IMR-90 (cell line): Measurements from ENCODE around the gene VASN. TPM values are rescaled to one million over a fixed set of nuclear protein-coding genes. Genes with fewer than 3 reads are reported as not detected.

Source experiments
- ATAC-seq: fragments of 200-7000 bp; cut with Tn5 transposase; 2 replicates; pipeline ENCODE4 v1.9.1; 2020; ENCODE audit warnings: low read depth, mild to moderate bottlenecking, moderate library complexity
- BruUV-seq: library from RNA; stranded (reverse); fragments of 400-500 nt; replicated peaks from 2 replicates; lab custom pipeline; 2021; lab: Mats Ljungman, UMichigan
- CTCF ChIA-PET: fragments of 300-600 bp; formaldehyde crosslinking; extraction: SDS; loops from one replicate; lab custom pipeline; 2021; ENCODE audit warnings: antibody characterized with exemption; lab: Yijun Ruan, JAX
- POLR2A ChIA-PET: fragments of 300-600 bp; sonication (Branson Sonifier 250); formaldehyde crosslinking; loops from one replicate; lab custom pipeline; 2022; ENCODE audit warnings: antibody characterized with exemption; ENCODE audit not compliant: unreplicated experiment; lab: Charles Lee
- DNase-seq: peaks from one replicate; pipeline ENCODE4 v3.0.0; 2013
- H2AFZ ChIP-seq: replicated peaks from 2 replicates; pipeline ENCODE3; 2013; ENCODE audit warnings: low read length, mild to moderate bottlenecking; ENCODE audit not compliant: poor library complexity
- H2AK5ac ChIP-seq: 2 replicates; pipeline ENCODE4 v1.6.1; 2013; ENCODE audit warnings: low read depth, low read length, inconsistent platforms
- H2AK9ac ChIP-seq: replicated peaks from 2 replicates; pipeline ENCODE3; 2013; ENCODE audit warnings: mild to moderate bottlenecking, low read depth, low read length, moderate library complexity; ENCODE audit not compliant: poor library complexity
- H2BK120ac ChIP-seq: 2 replicates; pipeline ENCODE4 v1.6.1; 2013; ENCODE audit warnings: low read depth, low read length, inconsistent platforms
- H2BK15ac ChIP-seq: 3 replicates; pipeline ENCODE4 v1.6.1; 2013; ENCODE audit warnings: low read depth, low read length, inconsistent platforms
- H2BK20ac ChIP-seq: 2 replicates; pipeline ENCODE4 v1.6.1; 2013; ENCODE audit warnings: low read depth, mild to moderate bottlenecking, inconsistent platforms, low read length, moderate library complexity
- H2BK5ac ChIP-seq: 2 replicates; pipeline ENCODE4 v1.6.1; 2013; ENCODE audit warnings: mild to moderate bottlenecking, low read depth, low read length, inconsistent platforms; ENCODE audit not compliant: poor library complexity, severe bottlenecking
- H3K14ac ChIP-seq: replicated peaks from 2 replicates; pipeline ENCODE4 v1.6.1; 2013; ENCODE audit warnings: low read depth, low read length, inconsistent platforms
- H3K18ac ChIP-seq: 2 replicates; pipeline ENCODE4 v1.6.1; 2013; ENCODE audit warnings: low read depth, low read length, control low read depth
- H3K23ac ChIP-seq: 2 replicates; pipeline ENCODE4 v1.6.1; 2013; ENCODE audit warnings: low read depth, low read length, inconsistent platforms
- H3K27ac ChIP-seq: 2 replicates; pipeline ENCODE4 v1.5.1; 2013; ENCODE audit warnings: mild to moderate bottlenecking, control low read depth, low read length; ENCODE audit not compliant: insufficient read depth
- H3K27me3 ChIP-seq: 2 replicates; pipeline ENCODE4 v1.6.1; 2013; ENCODE audit warnings: low read length; ENCODE audit not compliant: control insufficient read depth, insufficient read depth
- H3K36me3 ChIP-seq: 2 replicates; pipeline ENCODE4 v1.6.1; 2013; ENCODE audit warnings: low read length, mixed read lengths; ENCODE audit not compliant: control insufficient read depth, insufficient read depth
- H3K4ac ChIP-seq: 2 replicates; pipeline ENCODE4 v1.6.1; 2013; ENCODE audit warnings: low read depth, low read length, inconsistent platforms
- H3K4me1 ChIP-seq: 2 replicates; pipeline ENCODE4 v1.6.1; 2013; ENCODE audit warnings: low read length, mixed read lengths; ENCODE audit not compliant: control insufficient read depth, insufficient read depth
- H3K4me2 ChIP-seq: 2 replicates; pipeline ENCODE4 v1.6.1; 2013; ENCODE audit warnings: low read depth, mild to moderate bottlenecking, control low read depth, low read length, moderate library complexity
- H3K4me3 ChIP-seq: 2 replicates; pipeline ENCODE4 v1.5.1; 2013; ENCODE audit warnings: low read depth, mild to moderate bottlenecking, control low read depth, low read length, moderate library complexity; ENCODE audit not compliant: insufficient read depth
- H3K56ac ChIP-seq: 2 replicates; pipeline ENCODE4 v1.6.1; 2013; ENCODE audit warnings: low read length, inconsistent platforms; ENCODE audit not compliant: insufficient read depth; ENCODE audit errors: extremely low read depth
- H3K79me1 ChIP-seq, 2 experiments: 2 replicates each; pipeline ENCODE4 v1.6.1; 2013; ENCODE audit warnings: low read length in 2 of 2, inconsistent platforms in 1 of 2, low read depth in 1 of 2
- H3K9ac ChIP-seq: 2 replicates; pipeline ENCODE4 v1.6.1; 2013; ENCODE audit warnings: low read depth, low read length, control low read depth
- H3K9me1 ChIP-seq: 2 replicates; pipeline ENCODE4 v1.6.1; 2013; ENCODE audit warnings: low read length, inconsistent platforms; ENCODE audit not compliant: insufficient read depth
- H3K9me3 ChIP-seq: 2 replicates; pipeline ENCODE4 v1.6.1; 2013; ENCODE audit warnings: low read length; ENCODE audit not compliant: control insufficient read depth, insufficient read depth
- H4K20me1 ChIP-seq: 2 replicates; pipeline ENCODE4 v1.6.1; 2013; ENCODE audit warnings: low read length, inconsistent platforms; ENCODE audit not compliant: insufficient read depth
- H4K5ac ChIP-seq: 2 replicates; pipeline ENCODE4 v1.6.1; 2013; ENCODE audit warnings: mild to moderate bottlenecking, low read depth, low read length, control low read depth
- H4K8ac ChIP-seq, 2 experiments: 2 replicates each; pipeline ENCODE4 v1.6.1; 2013; ENCODE audit warnings: low read depth in 2 of 2, low read length in 2 of 2, control low read depth in 1 of 2, inconsistent platforms in 1 of 2
- H4K91ac ChIP-seq: 2 replicates; pipeline ENCODE4 v1.6.1; 2013; ENCODE audit warnings: low read depth, low read length, inconsistent platforms; ENCODE audit not compliant: insufficient read depth
- BHLHE40 ChIP-seq: fragments of 150-350 bp; IDR thresholded peaks from 2 replicates; pipeline ENCODE4 v1.6.1; 2016; ENCODE audit warnings: mild to moderate bottlenecking, low read depth, low read length
- CEBPB ChIP-seq: IDR thresholded peaks from 2 replicates; pipeline ENCODE4 v1.6.1; 2012; ENCODE audit warnings: low read depth, low read length, improper control_type of control experiment
- CHD1 ChIP-seq: IDR thresholded peaks from 2 replicates; pipeline ENCODE4 v1.6.1; 2012; ENCODE audit warnings: low read depth, low read length, improper control_type of control experiment
- CTCF ChIP-seq: conservative IDR thresholded peaks from 2 replicates; pipeline ENCODE4 v1.5.1; 2012; ENCODE audit warnings: mild to moderate bottlenecking, low read depth, low read length, improper control_type of control experiment
- ELK1 ChIP-seq: fragments of 150-350 bp; IDR thresholded peaks from 2 replicates; pipeline ENCODE4 v1.6.1; 2016; ENCODE audit warnings: low read depth, mild to moderate bottlenecking, low read length, moderate library complexity, borderline replicate concordance
- FOS ChIP-seq: fragments of 150-350 bp; IDR thresholded peaks from 2 replicates; pipeline ENCODE4 v1.6.1; 2016; ENCODE audit warnings: low read depth, low read length
- MAFK ChIP-seq: IDR thresholded peaks from 2 replicates; pipeline ENCODE4 v1.6.1; 2012; ENCODE audit warnings: low read depth, low read length, improper control_type of control experiment
- MAZ ChIP-seq: IDR thresholded peaks from 2 replicates; pipeline ENCODE4 v1.6.1; 2012; ENCODE audit warnings: low read depth, mild to moderate bottlenecking, low read length, improper control_type of control experiment, moderate library complexity, borderline replicate concordance
- MXI1 ChIP-seq: IDR thresholded peaks from 2 replicates; pipeline ENCODE4 v1.6.1; 2012; ENCODE audit warnings: low read depth, mild to moderate bottlenecking, low read length, moderate library complexity, borderline replicate concordance
- NFE2L2 ChIP-seq: fragments of 150-350 bp; IDR thresholded peaks from 2 replicates; pipeline ENCODE4 v1.6.1; 2016; ENCODE audit warnings: low read depth, mild to moderate bottlenecking, low read length
- POLR2A ChIP-seq: IDR thresholded peaks from 2 replicates; pipeline ENCODE4 v1.6.1; 2012; ENCODE audit warnings: mild to moderate bottlenecking, low read depth, low read length
- RAD21 ChIP-seq: IDR thresholded peaks from 2 replicates; pipeline ENCODE4 v1.6.1; 2012; ENCODE audit warnings: low read length, improper control_type of control experiment
- RCOR1 ChIP-seq: IDR thresholded peaks from 2 replicates; pipeline ENCODE4 v1.6.1; 2012; ENCODE audit warnings: mild to moderate bottlenecking, low read length, improper control_type of control experiment; ENCODE audit not compliant: insufficient replicate concordance
- RFX5 ChIP-seq: IDR thresholded peaks from 2 replicates; pipeline ENCODE4 v1.8.0; 2012; ENCODE audit warnings: low read depth, mild to moderate bottlenecking, low read length, moderate library complexity
- SMC3 ChIP-seq: fragments of 150-350 bp; IDR thresholded peaks from 2 replicates; pipeline ENCODE4 v1.6.1; 2016; ENCODE audit warnings: low read depth, mild to moderate bottlenecking, antibody characterized with exemption, low read length, moderate library complexity
- USF2 ChIP-seq: fragments of 150-350 bp; IDR thresholded peaks from 2 replicates; pipeline ENCODE4 v1.6.1; 2017; ENCODE audit warnings: mild to moderate bottlenecking, antibody characterized with exemption, low read length, low read depth
- WGBS, 2 experiments: methylation state at CpG; one replicate each; pipeline versions ENCODE4 v1.1.5 to v1.1.7; 2013; ENCODE audit warnings: missing lambda C conversion rate in 2 of 2; ENCODE audit not compliant: insufficient read length in 1 of 2; ENCODE audit errors: extremely low coverage in 2 of 2; 5-methylcytosine and 5-hydroxymethylcytosine counted together
- dilution Hi-C: fragments of 300-500 bp; cut with HindIII; formaldehyde crosslinking; loops from one replicate; pipeline ENCODE4 v1.14.3; 2018; ENCODE audit warnings: low sequenced_read_pairs; ENCODE audit not compliant: unreplicated experiment
- in situ Hi-C: fragments of 300-500 bp; cut with MboI; formaldehyde crosslinking; loops from 3 replicates; pipeline ENCODE4 v1.14.3; 2019; ENCODE audit warnings: low sequenced_read_pairs, inconsistent platforms, mixed read lengths
- intact Hi-C: fragments of 100-400 bp; cut with micrococcal nuclease; formaldehyde crosslinking; loops from 2 replicates; pipeline ENCODE4 v1.10.0; 2022
- polyA plus RNA-seq, 3 experiments: library from polyadenylated mRNA; depleted of rRNA; stranded (reverse); fragments of >200 nt; gene quantifications; 2 replicates each; pipeline ENCODE4 v1.2.3, GENCODE V29; 2012; ENCODE audit warnings: low replicate concordance in 1 of 3
- total RNA-seq: library from RNA; depleted of rRNA; stranded (reverse); fragments of >200 nt; gene quantifications from 2 replicates; pipeline ENCODE4 v1.2.3, GENCODE V29; 2012

The VASN gene
- total and polyA plus RNA-seq, 2 of the 4 experiments (the other 2 are of a cell fraction): 9.3 to 87.2 TPM

GRCh38 chr16:4370151-4370550 is 1.5 kb upstream of the VASN start:
- dilution Hi-C loops: no loop called here
- peak overlapping the region; percentile 42; the same call in 1 of the 2 replicates for H3K56ac ChIP-seq
- ATAC-seq (no peak), DNase-seq (no peak)
- H3K18ac ChIP-seq: peak overlapping the region; percentile 44
- peaks cover 43% of the 10 kb centered on the region for H4K20me1 ChIP-seq
- H3K9me1 ChIP-seq: peaks cover 26% of the 10 kb centered on the region
- H2AFZ ChIP-seq: peak overlapping the region; percentile 60
- H3K23ac ChIP-seq: peak overlapping the region; percentile 76; the same call in 1 of the 2 replicates
- H3K4ac ChIP-seq: peak overlapping the region; percentile 95
- peaks cover 4 to 52% of the 10 kb centered on the region in 2 experiments; a peak in 3 of 4 replicates for H3K79me1 ChIP-seq
- peak overlapping the region; percentile 3 to 87; a peak in 2 of 4 replicates for H4K8ac ChIP-seq
- peak overlapping the region; percentile 17; the same call in 1 of the 2 replicates for H3K4me2 ChIP-seq
- in situ Hi-C loops: no loop called here
- peak overlapping the region; percentile 90 for H2BK120ac ChIP-seq
- H2BK15ac ChIP-seq: peak overlapping the region; percentile 64; the same call in 2 of the 3 replicates
- no peaks in the 10 kb centered on the region for H3K9me3 ChIP-seq
- ChIA-PET CTCF (interaction anchor here (0.5 to 1.9 kb wide), 3 partner anchors 24 to 40 kb away, joined by 3 to 8 read pairs (median 3); no protein-coding TSS in a partner anchor), POLR2A (no interaction called here)
- no TSS peak for BruUV-seq
- peak overlapping the region; percentile 81 for H2AK5ac ChIP-seq
- peak overlapping the region; percentile 91 for H2BK5ac ChIP-seq
- peak overlapping the region; percentile 69 for H3K27ac ChIP-seq
- peak overlapping the region; percentile 95 for H4K91ac ChIP-seq
- peak overlapping the region; percentile 69 for H3K14ac ChIP-seq
- H2AK9ac ChIP-seq: peak overlapping the region; percentile 96
- H2BK20ac ChIP-seq: peak overlapping the region; percentile 86
- peaks cover 32% of the 10 kb centered on the region for H3K4me1 ChIP-seq
- peak overlapping the region; percentile 11 for H3K9ac ChIP-seq
- 86% methylated on average over 3 of the region's 3 CpGs; no CpG with 5 or more reads in 1 of the 2 experiments for WGBS, 2 experiments
- H4K5ac ChIP-seq: peak overlapping the region; percentile 23
- peaks cover under 1% of the 10 kb centered on the region; the same call in 1 of the 2 replicates for H3K36me3 ChIP-seq
- TF ChIP-seq MAFK (no peak), RAD21 (no peak), CEBPB (no peak), MXI1 (no peak), NFE2L2 (no peak), ELK1 (no peak), RFX5 (no peak), RCOR1 (no peak), USF2 (no peak), BHLHE40 (no peak), CHD1 (no peak), MAZ (no peak), POLR2A (no peak), CTCF (no peak), SMC3 (no peak), FOS (no peak)
- intact Hi-C loops: no loop called here
- no peak overlapping the region for H3K4me3 ChIP-seq
- H3K27me3 ChIP-seq: no peaks in the 10 kb centered on the region
